SH-SY5Y (cell line): ENCODE data around the gene RFX5.

Experiments
- GATA2 ChIP-seq: IDR thresholded peaks from 2 replicates; pipeline ENCODE4 v1.6.1; 2011; ENCODE audit warnings: mild to moderate bottlenecking, low read depth, low read length
- GATA3 ChIP-seq: IDR thresholded peaks from 2 replicates; pipeline ENCODE4 v1.6.1; 2011; ENCODE audit warnings: low read depth, mild to moderate bottlenecking, low read length, moderate library complexity

DNA sequence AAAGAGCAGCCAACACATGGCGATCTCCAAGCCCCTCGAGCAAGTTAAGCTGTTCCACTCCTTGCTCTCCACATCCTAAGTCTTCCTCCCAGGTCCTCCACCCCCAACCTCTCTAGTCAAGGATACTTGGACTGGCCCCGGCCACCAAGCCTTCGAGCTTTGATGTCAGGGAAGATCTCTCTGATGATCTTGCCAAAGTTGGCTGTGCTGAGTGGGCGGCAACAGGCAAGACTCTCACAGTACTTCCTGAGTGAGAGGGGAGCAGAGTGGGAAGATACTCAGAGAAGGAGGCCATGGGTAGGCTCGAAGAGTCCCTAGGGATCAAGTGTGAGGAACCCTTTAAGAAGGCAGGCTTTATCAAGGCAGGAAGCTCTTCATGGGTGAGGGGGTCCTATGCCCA lies 2.8 kb downstream of the RFX5 start:
- no peak for TF ChIP-seq GATA3
- no peak for TF ChIP-seq GATA2
